ENCODE results near the gene SDR42E2. TPM values are rescaled to one million over a fixed set of nuclear protein-coding genes. Genes with fewer than 3 reads are reported as not detected.

Gene SDR42E2
- total RNA-seq, 2 experiments from 2014 or later: 0.29 TPM; not detected in 1

DNA sequence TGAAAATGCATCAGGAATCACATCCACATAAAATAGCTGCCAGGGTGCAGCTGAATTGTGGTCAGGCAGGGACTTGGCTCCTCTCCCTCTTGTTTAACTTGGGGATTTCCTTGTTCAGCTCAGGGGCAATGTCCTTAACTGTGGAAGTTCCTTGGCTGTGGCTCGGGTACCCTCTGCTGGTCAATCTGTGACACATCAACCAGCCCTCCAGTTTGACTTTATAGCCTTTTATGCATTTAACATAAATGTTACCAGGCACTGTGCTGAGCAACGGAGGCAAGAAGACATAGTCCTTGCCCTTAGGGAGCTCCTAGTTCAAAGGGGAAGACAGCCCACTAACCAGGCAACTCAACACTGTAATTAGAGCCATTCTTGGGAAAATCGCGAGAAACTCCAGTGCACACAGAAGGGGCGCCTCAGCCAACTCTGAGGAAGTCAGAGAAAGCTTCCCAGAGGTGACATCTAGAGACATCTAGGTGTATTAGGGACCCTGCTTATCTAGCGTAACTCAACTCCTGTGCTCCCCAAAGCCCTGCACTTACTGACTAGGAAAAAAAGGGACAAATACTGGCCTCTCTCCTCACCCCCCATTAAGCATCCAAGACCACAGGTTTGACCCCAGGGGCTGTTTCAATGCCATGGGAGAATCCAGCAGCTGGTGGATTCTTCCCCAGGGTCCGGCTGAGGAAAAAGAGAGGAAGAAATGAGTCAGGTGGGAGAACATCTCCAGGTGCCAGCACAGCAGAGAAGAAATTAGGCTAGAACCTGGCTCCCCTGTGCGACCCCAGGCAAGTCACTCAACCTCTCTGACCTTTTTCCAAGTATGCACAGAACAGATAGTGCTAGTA lies 26.5 kb downstream of the SDR42E2 start:
- Histone ChIP-seq H3K4me1 (ENCODE audit: insufficient read depth, low read length, poor library complexity, severe bottlenecking) (peaks cover 29% of the 10 kb centered on the region), H3K4me3 (ENCODE audit: low read depth, low read length, poor library complexity, severe bottlenecking) (peak overlapping the region; percentile 78), H3K9me2 (ENCODE audit: insufficient read depth, low read length) (no peaks in the 10 kb centered on the region), H2AFZ (ENCODE audit: low read length) (peak overlapping the region; percentile 66), H3K36me3 (ENCODE audit: insufficient read depth, low read length) (no peaks in the 10 kb centered on the region), H3K9me3 (ENCODE audit: low read length) (no peaks in the 10 kb centered on the region), H3K79me2 (ENCODE audit: insufficient read depth, low read depth, low read length) (no peaks in the 10 kb centered on the region), H3K27ac (ENCODE audit: low read depth, low read length, poor library complexity, severe bottlenecking) (peak overlapping the region; percentile 83), H3K4me2 (ENCODE audit: low read length) (peak overlapping the region; percentile 93), H4K20me1 (ENCODE audit: insufficient read depth, low read length) (no peaks in the 10 kb centered on the region)
- DNase-seq (ENCODE audit: low spot score): peak; percentile 88
- intact Hi-C loops (cut with micrococcal nuclease; ENCODE audit: unreplicated experiment): loop anchor here (1.0 to 5.0 kb wide), 4 partner anchors 92 to 236 kb away; partner anchors contain the start of genes PDZD9 and UQCRC2
- POLR2A ChIA-PET: interaction anchor here (0.5 to 1.8 kb wide), 7 partner anchors 8 to 180 kb away, joined by 3 to 10 read pairs (median 5); partner anchors contain the start of gene EEF2K
- CTCF ChIA-PET (ENCODE audit: unreplicated experiment): interaction anchor here (0.6 to 1.5 kb wide), 7 partner anchors 12 to 236 kb away, joined by 3 to 4 read pairs (median 3); no protein-coding TSS in a partner anchor
- no TSS peak for BruUV-seq (replicated peaks)
- TF ChIP-seq EZH2phosphoT487 (IDR thresholded peaks at IDR 0.05; ENCODE audit: borderline replicate concordance, low read depth, low read length): no peak
- TF ChIP-seq, protein P1, sequence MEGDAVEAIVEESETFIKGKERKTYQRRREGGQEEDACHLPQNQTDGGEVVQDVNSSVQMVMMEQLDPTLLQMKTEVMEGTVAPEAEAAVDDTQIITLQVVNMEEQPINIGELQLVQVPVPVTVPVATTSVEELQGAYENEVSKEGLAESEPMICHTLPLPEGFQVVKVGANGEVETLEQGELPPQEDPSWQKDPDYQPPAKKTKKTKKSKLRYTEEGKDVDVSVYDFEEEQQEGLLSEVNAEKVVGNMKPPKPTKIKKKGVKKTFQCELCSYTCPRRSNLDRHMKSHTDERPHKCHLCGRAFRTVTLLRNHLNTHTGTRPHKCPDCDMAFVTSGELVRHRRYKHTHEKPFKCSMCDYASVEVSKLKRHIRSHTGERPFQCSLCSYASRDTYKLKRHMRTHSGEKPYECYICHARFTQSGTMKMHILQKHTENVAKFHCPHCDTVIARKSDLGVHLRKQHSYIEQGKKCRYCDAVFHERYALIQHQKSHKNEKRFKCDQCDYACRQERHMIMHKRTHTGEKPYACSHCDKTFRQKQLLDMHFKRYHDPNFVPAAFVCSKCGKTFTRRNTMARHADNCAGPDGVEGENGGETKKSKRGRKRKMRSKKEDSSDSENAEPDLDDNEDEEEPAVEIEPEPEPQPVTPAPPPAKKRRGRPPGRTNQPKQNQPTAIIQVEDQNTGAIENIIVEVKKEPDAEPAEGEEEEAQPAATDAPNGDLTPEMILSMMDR (conservative IDR thresholded peaks at IDR 0.05; ENCODE audit: low read length): peak; percentile 98

DNA sequence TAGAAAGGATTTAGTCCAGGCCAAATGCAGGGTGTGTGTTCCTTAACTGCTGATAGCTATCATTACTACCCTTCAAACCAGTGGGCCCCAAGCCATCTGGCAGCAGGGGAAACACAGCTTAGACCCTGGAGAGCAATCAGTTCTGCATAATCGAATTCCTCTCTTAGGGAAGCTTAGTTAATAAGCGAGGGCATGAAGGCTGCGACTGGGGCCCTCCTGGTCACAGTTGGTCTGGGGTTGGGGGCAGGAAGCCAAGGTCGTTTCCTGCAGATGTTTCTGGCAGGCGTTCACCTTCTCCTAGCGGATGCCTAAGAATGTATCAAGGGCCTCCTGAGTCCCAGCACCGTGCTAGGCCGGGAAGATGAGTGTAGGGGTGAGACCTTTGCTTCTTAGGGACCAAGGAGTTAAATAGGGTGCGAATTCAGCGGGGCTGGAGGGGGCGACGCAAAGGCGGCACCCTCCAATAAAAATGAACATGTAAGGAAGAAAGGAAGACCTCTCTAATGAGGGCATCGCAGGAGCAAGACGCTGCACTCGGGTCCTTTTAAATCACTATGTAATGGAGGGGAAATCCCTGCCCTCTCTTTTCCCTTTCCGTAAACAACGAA lies 27.3 kb downstream of the SDR42E2 start:
- peak overlapping the region; percentile 93 for H3K4me2 ChIP-seq (ENCODE audit: low read length)
- peak overlapping the region; percentile 66 for H2AFZ ChIP-seq (ENCODE audit: low read length)
- DNase-seq (ENCODE audit: low spot score): peak; percentile 79
- no peak for TF ChIP-seq EZH2phosphoT487 (IDR thresholded peaks at IDR 0.05; ENCODE audit: borderline replicate concordance, low read depth, low read length)
- TF ChIP-seq, protein P1 (conservative IDR thresholded peaks at IDR 0.05; ENCODE audit: low read length): no peak
- H3K4me3 ChIP-seq (ENCODE audit: low read depth, low read length, poor library complexity, severe bottlenecking): peak overlapping the region; percentile 78
- H4K20me1 ChIP-seq (ENCODE audit: insufficient read depth, low read length): no peaks in the 10 kb centered on the region
- H3K27ac ChIP-seq (ENCODE audit: low read depth, low read length, poor library complexity, severe bottlenecking): peak overlapping the region; percentile 83
- no peaks in the 10 kb centered on the region for H3K9me3 ChIP-seq (ENCODE audit: low read length)
- no peaks in the 10 kb centered on the region for H3K36me3 ChIP-seq (ENCODE audit: insufficient read depth, low read length)
- no peaks in the 10 kb centered on the region for H3K9me2 ChIP-seq (ENCODE audit: insufficient read depth, low read length)
- ChIA-PET POLR2A (interaction anchor here (0.6 to 1.8 kb wide), 5 partner anchors 9 to 112 kb away, joined by 3 to 6 read pairs (median 5); partner anchors contain the start of gene EEF2K), CTCF (ENCODE audit: unreplicated experiment) (interaction anchor here (1.0 to 1.5 kb wide), 2 partner anchors 15 to 112 kb away, joined by 3 to 4 read pairs; no protein-coding TSS in a partner anchor)
- peaks cover 29% of the 10 kb centered on the region for H3K4me1 ChIP-seq (ENCODE audit: insufficient read depth, low read length, poor library complexity, severe bottlenecking)
- no TSS peak for BruUV-seq (replicated peaks)
- intact Hi-C loops (cut with micrococcal nuclease; ENCODE audit: unreplicated experiment): loop anchor here (1.0 to 5.0 kb wide), 4 partner anchors 92 to 237 kb away; partner anchors contain the start of genes CDR2 and UQCRC2
- no peaks in the 10 kb centered on the region for H3K79me2 ChIP-seq (ENCODE audit: insufficient read depth, low read depth, low read length)
